Urothelium cell line (cell line): Measurements from ENCODE around the gene DNASE1L1.
"Not testable (repeated sequence)": the region's sequence is repeated elsewhere in the genome, so short reads cannot be mapped to it uniquely, and the experiment has no call there.

Experiments
- DNase-seq: peaks from one replicate; pipeline ENCODE4 v3.0.0; 2011; ENCODE audit warnings: low spot score, mixed read lengths
- FAIRE-seq: peaks from 2 replicates; lab custom pipeline; 2011; peaks lifted over from hg19 to GRCh38; lab: Jason Lieb, UNC

DNASE1L1 gene

DNA sequence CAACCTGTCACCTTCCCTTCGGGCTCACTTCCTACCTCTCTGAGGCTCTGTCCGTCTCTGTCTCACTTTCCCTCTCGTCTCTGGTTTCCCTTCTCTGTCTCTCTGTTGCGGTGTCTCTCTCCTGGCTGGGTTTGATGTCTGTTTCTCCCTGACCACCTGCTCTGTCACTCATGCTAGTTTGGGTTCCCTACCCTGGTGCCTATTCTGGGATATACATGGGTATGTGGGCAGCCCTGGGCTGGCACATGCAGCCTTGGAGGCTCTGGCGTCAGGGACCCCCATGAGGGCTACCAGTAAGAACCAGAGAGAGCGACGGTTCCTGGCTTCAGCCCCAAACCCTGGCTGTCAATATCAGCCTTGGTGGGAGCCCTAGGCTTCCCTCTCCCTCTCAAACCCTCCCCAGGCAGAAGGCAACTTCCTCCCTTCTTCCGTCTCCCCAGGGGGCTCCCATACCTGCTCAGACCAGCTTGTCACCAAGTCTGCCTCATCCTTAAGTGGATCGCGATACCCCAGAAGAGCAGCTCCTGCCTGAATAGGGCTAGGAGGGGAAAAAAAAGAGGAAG is 314 bp downstream of the DNASE1L1 start:
- DNase-seq (no peak), FAIRE-seq (no peak)

DNA sequence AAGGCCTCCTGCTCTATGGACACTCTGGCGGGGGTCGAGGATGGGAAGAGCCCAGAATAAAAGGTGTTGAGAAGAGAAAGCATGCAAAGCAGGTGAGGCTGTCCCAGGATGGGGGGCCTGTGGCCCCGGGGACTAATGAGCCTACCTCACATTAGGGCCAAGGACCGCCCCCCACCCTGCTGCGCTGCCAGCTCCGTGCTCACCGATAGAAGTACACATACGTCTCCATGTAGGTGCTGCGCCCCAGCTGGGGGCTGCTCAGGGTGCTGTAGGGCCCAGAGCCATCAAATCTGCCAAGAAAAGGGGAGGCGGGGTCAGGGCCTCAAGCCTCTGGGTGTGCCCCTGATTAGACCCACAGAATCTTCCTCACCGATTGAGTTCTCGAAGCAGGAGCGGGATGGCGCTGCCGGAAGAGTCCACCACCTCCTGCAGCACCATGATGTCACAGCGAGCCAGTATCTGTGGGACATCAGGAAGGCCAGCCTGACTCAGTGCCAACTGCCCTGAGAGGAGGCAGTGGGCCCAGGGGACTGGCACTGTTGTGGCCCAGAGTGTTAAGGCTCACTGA is 4.3 kb downstream of the DNASE1L1 start:
- FAIRE-seq = no peak
- no peak for DNase-seq

GRCh38 chrX:154403858-154404257 is 5.2 kb downstream of the DNASE1L1 start:
- FAIRE-seq = no peak

DNA sequence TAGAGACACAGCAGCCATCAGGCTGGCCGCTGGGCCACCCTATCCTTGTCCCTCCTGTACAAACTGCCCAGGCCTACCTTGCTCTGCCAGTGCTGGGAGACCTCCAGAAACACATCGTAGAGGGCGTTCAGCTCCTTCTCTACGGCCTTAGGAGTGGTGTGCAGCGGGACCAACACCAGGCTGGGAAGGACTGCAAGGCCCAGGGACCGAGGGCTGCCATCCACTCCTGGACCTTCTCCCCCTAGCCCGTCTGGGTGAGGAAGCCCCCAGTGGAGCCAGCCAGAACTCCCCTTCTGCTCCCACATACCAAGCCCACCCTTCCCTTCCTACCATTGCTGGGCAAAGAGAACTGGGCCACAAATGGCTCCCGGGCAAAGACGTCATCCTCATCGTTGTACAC is 5.9 kb downstream of the DNASE1L1 start:
- no peak for DNase-seq
- no peak for FAIRE-seq

More at GRCh38 chrX:154403858-154404257, 5.2 kb downstream of the DNASE1L1 start:
- DNase-seq = no peak

GRCh38 chrX:154402622-154403127 is 6.4 kb downstream of the DNASE1L1 start:
- DNase-seq (no peak), FAIRE-seq (no peak)

DNA sequence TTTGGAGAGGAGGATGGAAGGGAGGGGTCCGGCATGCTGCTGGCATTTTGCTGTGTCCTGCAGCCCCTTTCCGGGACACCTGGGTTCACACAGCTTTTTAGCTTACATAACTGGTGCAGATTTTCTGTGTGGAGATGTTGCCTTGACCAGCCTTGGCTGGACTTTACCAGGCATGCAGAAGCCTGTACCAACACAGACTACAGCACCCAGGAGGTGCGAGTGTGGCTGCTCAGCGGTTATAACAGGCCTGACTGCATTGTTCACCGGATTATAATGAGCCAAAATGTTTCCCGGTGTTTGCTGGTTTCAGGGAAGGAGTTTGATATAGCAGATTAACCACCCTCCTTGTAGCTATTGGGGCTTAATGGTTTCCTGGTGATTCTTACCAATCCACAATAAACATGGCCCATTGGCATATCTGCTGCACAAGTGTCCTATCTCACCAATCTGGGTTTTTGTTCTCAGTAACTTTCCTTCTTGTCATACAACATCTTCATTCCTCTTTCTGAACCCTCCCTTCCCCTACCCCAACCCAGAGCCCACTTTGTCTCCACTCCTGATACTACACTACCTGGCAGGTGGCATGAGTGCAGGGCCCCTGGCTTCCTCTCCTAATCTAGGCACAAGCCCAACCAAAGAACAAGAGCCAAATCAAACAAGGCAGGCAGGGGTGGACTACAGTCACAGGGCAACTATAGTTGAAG is 7.0 kb downstream of the DNASE1L1 start:
- no peak for FAIRE-seq
- no peak for DNase-seq

DNA sequence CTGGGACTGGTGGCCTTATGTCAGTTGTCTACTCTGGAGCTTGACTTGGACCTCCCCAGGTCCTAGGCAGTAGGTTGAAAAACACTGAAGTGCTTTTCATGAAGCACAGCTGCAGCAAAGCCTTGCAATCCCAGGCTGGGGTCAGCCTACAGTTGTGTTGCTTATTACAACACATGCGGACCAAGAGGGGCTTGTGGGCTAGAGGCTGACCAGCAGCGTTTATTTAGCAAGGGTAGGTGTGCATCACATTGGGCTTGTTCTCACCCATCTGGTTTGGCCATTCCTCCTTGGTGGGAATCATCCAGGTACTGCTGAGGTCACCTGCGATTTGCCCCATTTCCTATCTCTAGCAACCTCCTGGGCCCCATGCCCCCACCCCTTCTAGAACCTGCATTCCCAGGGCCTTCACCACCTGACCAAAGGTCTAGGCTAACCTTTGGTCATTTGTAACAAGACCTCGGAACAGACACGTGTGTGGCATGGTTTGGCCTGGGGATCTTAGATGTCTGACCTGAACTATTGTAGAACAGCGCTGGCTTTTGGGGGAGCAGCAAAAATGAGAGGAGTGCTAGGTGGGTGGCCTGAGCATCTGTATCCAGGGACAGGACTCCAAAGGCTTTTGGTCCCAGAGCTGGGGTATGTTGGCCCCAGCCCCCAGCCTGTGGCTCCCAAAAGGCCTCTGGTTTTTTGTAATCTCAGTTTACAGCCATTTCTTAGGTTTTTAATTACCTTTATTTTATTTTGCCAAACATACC is 7.8 kb downstream of the DNASE1L1 start:
- no peak for FAIRE-seq
- no peak for DNase-seq

- not testable (repeated sequence) for FAIRE-seq
Observed at GRCh38 chrX:154400369-154400817, 8.7 kb downstream of the DNASE1L1 start.

DNA sequence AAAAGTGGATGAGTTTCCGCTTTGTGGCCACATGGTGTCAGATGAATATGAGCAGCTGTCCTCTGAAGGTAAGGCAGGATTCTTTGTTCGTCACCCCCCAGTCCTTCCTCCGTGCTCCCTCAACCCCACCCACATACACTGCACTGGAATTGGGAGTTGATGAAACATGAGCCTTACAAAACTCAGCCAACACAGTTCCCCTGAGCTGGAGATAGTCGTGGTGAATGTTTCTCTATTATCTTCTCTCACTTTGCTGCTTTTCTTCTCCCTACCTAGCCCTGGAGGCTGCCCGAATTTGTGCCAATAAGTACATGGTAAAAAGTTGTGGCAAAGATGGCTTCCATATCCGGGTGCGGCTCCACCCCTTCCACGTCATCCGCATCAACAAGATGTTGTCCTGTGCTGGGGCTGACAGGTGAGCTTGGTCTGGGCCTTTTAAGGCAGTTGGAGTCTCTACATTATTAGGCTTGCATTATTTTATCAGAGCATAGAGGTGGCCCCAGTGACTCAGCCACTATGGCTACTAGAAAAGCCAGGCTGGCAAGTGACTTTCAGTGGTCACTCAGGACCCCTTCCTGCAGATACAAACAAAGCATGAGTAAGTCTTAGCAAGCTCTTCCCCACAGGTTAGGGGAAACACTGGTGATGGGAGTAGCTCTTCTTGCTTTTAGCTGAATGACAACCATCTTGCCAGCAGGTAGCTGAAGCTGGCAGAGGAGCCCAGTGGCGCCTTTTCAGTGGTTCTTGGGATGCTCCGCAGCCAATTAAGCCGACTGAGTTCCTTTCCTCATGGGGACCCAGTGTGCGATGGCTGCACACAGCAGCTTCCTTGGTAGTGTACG is 9.3 kb downstream of the DNASE1L1 start:
- FAIRE-seq = no peak
- no peak for DNase-seq

More at GRCh38 chrX:154400369-154400817, 8.7 kb downstream of the DNASE1L1 start:
- not testable (repeated sequence) for DNase-seq

GRCh38 chrX:154398668-154399526 is 10.2 kb downstream of the DNASE1L1 start:
- DNase-seq (peak; percentile 59), FAIRE-seq (no peak)

GRCh38 chrX:154397888-154398667 is 11.0 kb downstream of the DNASE1L1 start, which contains the start of gene RPL10:
Gene RPL10 (plus strand): TSS chrX:154398377. CDS start chrX:154398520, 143 bp downstream.
- FAIRE-seq = peak; percentile 46
- peak; percentile 96 for DNase-seq

GRCh38 chrX:154396973-154397887 is 11.8 kb downstream of the DNASE1L1 start:
- FAIRE-seq = no peak
- DNase-seq = peak; percentile 67

- DNase-seq, FAIRE-seq: not testable (repeated sequence)
Observed at GRCh38 chrX:154396363-154396762, 12.7 kb downstream of the DNASE1L1 start.

DNA sequence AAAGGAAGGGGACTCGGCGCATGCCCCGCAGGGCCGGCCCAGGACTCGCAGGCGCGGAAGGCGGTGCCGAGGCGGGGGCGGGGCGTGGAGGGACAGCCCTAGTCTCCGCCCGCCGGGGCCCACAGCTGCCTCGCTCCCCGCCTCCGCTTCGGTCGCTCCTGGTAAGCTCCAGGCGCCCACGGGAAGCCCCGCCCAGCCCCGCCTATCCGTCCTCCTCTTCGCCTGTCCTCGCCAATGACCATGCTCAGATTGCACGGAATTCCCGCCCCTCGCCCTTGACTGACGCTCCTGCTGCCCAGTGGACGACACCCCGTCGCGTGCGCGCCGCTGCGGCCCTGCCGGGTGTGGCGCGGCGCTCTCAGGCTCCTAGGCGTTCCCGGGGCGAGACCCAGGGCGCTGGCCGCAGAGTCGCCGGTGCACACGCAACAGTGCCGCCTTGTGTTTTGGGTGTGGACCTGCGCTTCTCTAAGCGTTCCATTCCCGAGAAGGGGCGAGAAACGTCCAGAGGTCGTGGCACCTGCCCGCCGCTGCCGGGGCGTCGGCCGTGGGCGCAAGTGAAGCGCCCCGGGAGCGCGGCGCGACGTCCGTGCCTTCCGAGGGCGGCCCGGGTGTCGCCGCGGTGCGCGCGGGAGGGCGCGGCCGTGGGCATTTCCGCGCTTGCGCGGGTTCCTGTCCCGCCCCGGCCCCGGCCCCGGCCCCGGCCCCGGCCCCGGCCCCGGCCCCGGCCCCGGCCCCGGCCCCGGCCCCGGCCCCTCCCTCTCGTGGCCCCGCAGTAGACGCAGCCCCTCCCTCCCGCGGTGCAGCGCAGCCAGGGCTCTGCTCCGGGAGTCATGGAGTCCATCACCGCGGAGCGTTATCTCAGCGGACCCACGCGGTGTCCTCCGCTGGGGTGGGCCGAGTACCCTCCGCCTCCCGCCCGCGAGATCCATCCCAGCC is 19.0 kb downstream of the DNASE1L1 start:
- peak; percentile 98 for FAIRE-seq

DNA sequence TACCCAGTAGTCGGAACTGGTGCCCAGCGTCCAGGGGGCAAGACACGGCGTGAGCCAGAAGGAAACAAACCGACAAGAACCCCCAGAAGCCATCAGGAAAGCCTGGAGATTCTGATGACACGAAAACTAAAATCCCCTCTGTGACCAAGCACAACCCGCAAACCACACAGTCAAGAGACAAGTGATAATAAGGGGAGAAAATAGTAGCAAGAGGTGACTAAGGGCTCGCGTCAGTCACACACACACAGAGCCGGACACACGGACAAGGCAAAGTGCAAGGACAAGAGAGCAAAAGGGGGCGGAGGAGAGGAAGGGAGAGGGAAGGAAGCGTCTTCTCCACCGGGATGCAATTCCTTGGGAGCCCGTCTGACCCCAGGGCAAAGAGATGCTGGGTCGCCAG is 20.4 kb downstream of the DNASE1L1 start:
- FAIRE-seq = peak; percentile 50
- not testable (repeated sequence) for DNase-seq

More for the DNA sequence above, 19.0 kb downstream of the DNASE1L1 start:
- not testable (repeated sequence) for DNase-seq

DNA sequence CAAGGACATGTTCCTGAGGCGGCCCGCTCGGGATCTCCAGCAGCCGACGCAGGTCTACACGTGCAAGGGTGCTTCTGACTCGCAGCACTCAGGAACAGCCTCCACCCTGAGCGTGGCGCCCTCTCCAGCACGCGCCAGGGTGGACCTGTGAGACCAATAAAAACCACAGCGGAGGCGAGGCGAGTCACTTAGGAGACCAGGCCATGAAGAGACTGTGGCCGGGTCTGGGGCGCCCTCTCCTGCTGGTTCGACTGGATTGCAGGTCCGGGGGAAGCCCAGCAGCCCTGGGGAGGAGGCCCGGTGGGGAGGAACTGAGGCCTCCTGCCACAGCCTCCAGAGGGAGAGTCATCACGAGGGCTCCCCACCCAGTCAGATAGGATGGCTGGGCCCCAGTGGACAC is 21.0 kb downstream of the DNASE1L1 start:
- FAIRE-seq = peak; percentile 95
- not testable (repeated sequence) for DNase-seq
